H1 (cell line): ENCODE measurements around the gene SLC22A23. TPM values are rescaled to one million over a fixed set of nuclear protein-coding genes. Genes with fewer than 3 reads are reported as not detected.
A peak's percentile ranks its signal among the peaks of the same experiment; 100 is the strongest.

Experiments
- CTCF ChIA-PET: fragments of 300-600 bp; sonication (Branson Sonifier 250); formaldehyde crosslinking; loops from one replicate; lab custom pipeline; 2021; ENCODE audit not compliant: partially characterized antibody; lab: Charles Lee
- POLR2A ChIA-PET: fragments of 300-600 bp; sonication (Branson Sonifier 250); formaldehyde crosslinking; loops from one replicate; lab custom pipeline; 2021; ENCODE audit warnings: inconsistent platforms; ENCODE audit not compliant: partially characterized antibody; lab: Charles Lee
- DNase-seq, 2 experiments: peaks; one replicate each; pipeline versions ENCODE4 v3.0.0 to v3.0.0-alpha.2; 2010 to 2022; ENCODE audit warnings: low spot score in 2 of 2, low read depth in 1 of 2, mixed read lengths in 1 of 2
- FAIRE-seq: peaks from 2 replicates; lab custom pipeline; 2011; peaks lifted over from hg19 to GRCh38; lab: Jason Lieb, UNC
- H2AFZ ChIP-seq: 2 replicates; pipeline ENCODE4 v1.8.1; 2012; ENCODE audit warnings: low read length, inconsistent platforms
- H2AK5ac ChIP-seq: 2 replicates; pipeline ENCODE4 v1.6.1; 2013; ENCODE audit warnings: low read depth, low read length
- H2BK120ac ChIP-seq: replicated peaks from 2 replicates; pipeline ENCODE3; 2013; ENCODE audit warnings: low read depth, low read length, inconsistent platforms
- H2BK12ac ChIP-seq: 2 replicates; pipeline ENCODE4 v1.6.1; 2013; ENCODE audit warnings: low read depth, low read length
- H2BK15ac ChIP-seq: 2 replicates; pipeline ENCODE4 v1.6.1; 2013; ENCODE audit warnings: low read length
- H2BK20ac ChIP-seq: 2 replicates; pipeline ENCODE4 v1.6.1; 2013; ENCODE audit warnings: low read length
- H2BK5ac ChIP-seq: 2 replicates; pipeline ENCODE4 v1.6.1; 2013; ENCODE audit warnings: low read depth, low read length
- H3K14ac ChIP-seq: 2 replicates; pipeline ENCODE4 v1.6.1; 2013; ENCODE audit warnings: inconsistent platforms; ENCODE audit not compliant: insufficient read length
- H3K18ac ChIP-seq: 2 replicates; pipeline ENCODE4 v1.6.1; 2013; ENCODE audit warnings: low read length; ENCODE audit errors: extremely low read depth
- H3K23ac ChIP-seq: 2 replicates; pipeline ENCODE4 v1.6.1; 2013; ENCODE audit warnings: inconsistent platforms; ENCODE audit not compliant: insufficient read length
- H3K23me2 ChIP-seq: 2 replicates; pipeline ENCODE4 v1.6.1; 2013; ENCODE audit warnings: low read depth, low read length
- H3K27ac ChIP-seq: 2 replicates; pipeline ENCODE4 v1.6.1; 2011; ENCODE audit warnings: low read depth, low read length, inconsistent platforms
- H3K27me3 ChIP-seq, 4 experiments: replicated peaks in 1 of 4; 1 replicate in 1 of 4; 2 replicates in 3 of 4; pipeline versions ENCODE4 v1.6.1 to v1.8.1; 2011 to 2013; ENCODE audit warnings: low read length in 3 of 4, mild to moderate bottlenecking in 3 of 4, inconsistent platforms in 2 of 4, mixed read lengths in 2 of 4, moderate library complexity in 1 of 4; ENCODE audit not compliant: control insufficient read depth in 3 of 4, insufficient read depth in 3 of 4; ENCODE audit errors: extremely low read depth in 1 of 4
- H3K36me3 ChIP-seq, 4 experiments: 2 replicates each; pipeline versions ENCODE4 v1.6.1 to v1.8.1; 2011 to 2013; ENCODE audit warnings: mild to moderate bottlenecking in 4 of 4, low read length in 3 of 4, moderate library complexity in 2 of 4, control low read depth in 1 of 4, inconsistent platforms in 1 of 4; ENCODE audit not compliant: insufficient read depth in 4 of 4, control insufficient read depth in 2 of 4
- H3K4ac ChIP-seq: replicated peaks from 2 replicates; pipeline ENCODE3; 2013; ENCODE audit warnings: low read length, low read depth, mixed read lengths, inconsistent platforms; ENCODE audit not compliant: insufficient read length
- H3K4me1 ChIP-seq, 4 experiments: replicated peaks in 1 of 4; 1 replicate in 1 of 4; 2 replicates in 3 of 4; pipeline versions ENCODE4 v1.6.1 to v1.8.1; 2011 to 2013; ENCODE audit warnings: low read length in 3 of 4, inconsistent platforms in 2 of 4, mixed read lengths in 1 of 4; ENCODE audit not compliant: insufficient read depth in 4 of 4, control insufficient read depth in 3 of 4
- H3K4me2 ChIP-seq, 2 experiments: 2 replicates each; pipeline versions ENCODE4 v1.6.1 to v1.8.1; 2011 to 2013; ENCODE audit warnings: low read depth in 2 of 2, low read length in 2 of 2, control low read depth in 1 of 2, inconsistent platforms in 1 of 2, mild to moderate bottlenecking in 1 of 2; ENCODE audit not compliant: insufficient read depth in 1 of 2
- H3K4me3 ChIP-seq, 4 experiments: fragments of 200-600, 300-600 bp in 1 of 4; sonication (generic), shearing (Covaris generic), sonication (Bioruptor Twin) in 1 of 4; 2 replicates each; pipeline versions ENCODE4 v1.5.1 to v1.8.1; 2011 to 2016; ENCODE audit warnings: low read length in 4 of 4, low read depth in 3 of 4, control low read depth in 2 of 4, inconsistent platforms in 2 of 4, mild to moderate bottlenecking in 2 of 4, mixed read lengths in 1 of 4, moderate library complexity in 1 of 4; ENCODE audit not compliant: insufficient read depth in 2 of 4; ENCODE audit errors: extremely low read depth in 1 of 4
- H3K56ac ChIP-seq: replicated peaks from 2 replicates; pipeline ENCODE3; 2013; ENCODE audit warnings: low read depth, mild to moderate bottlenecking, mixed read lengths, low read length, inconsistent platforms; ENCODE audit not compliant: insufficient read length
- H3K79me1 ChIP-seq: 2 replicates; pipeline ENCODE4 v1.6.1; 2013; ENCODE audit warnings: low read depth, low read length, control low read depth
- H3K79me2 ChIP-seq, 2 experiments: 2 replicates each; pipeline versions ENCODE4 v1.6.1 to v1.8.1; 2012 to 2013; ENCODE audit warnings: low read length in 2 of 2, mild to moderate bottlenecking in 2 of 2, inconsistent platforms in 1 of 2; ENCODE audit not compliant: insufficient read depth in 2 of 2, control insufficient read depth in 1 of 2
- H3K9ac ChIP-seq, 4 experiments: replicated peaks in 1 of 4; 1 replicate in 1 of 4; 2 replicates in 3 of 4; pipeline versions ENCODE4 v1.6.1 to v1.8.1; 2011 to 2013; ENCODE audit warnings: low read depth in 3 of 4, low read length in 3 of 4, control low read depth in 2 of 4, mild to moderate bottlenecking in 2 of 4, moderate library complexity in 2 of 4, inconsistent platforms in 1 of 4; ENCODE audit errors: extremely low read depth in 1 of 4
- H3K9me3 ChIP-seq, 2 experiments: 2 replicates each; pipeline versions ENCODE4 v1.6.1 to v1.8.1; 2012 to 2013; ENCODE audit warnings: mild to moderate bottlenecking in 2 of 2, moderate library complexity in 2 of 2, control low read depth in 1 of 2, inconsistent platforms in 1 of 2, low read depth in 1 of 2, low read length in 1 of 2, mixed read lengths in 1 of 2; ENCODE audit not compliant: insufficient read depth in 2 of 2
- H4K20me1 ChIP-seq, 2 experiments: replicated peaks in 1 of 2; 2 replicates each; pipeline versions ENCODE3 to v1.8.1; 2011 to 2013; ENCODE audit warnings: inconsistent platforms in 2 of 2, low read length in 2 of 2, mild to moderate bottlenecking in 1 of 2; ENCODE audit not compliant: insufficient read depth in 2 of 2, control insufficient read depth in 1 of 2
- H4K5ac ChIP-seq: 2 replicates; pipeline ENCODE4 v1.6.1; 2013; ENCODE audit warnings: low read length, low read depth, mixed read lengths, inconsistent platforms; ENCODE audit not compliant: insufficient read length
- H4K8ac ChIP-seq: 2 replicates; pipeline ENCODE4 v1.8.0; 2013; ENCODE audit warnings: mild to moderate bottlenecking, moderate library complexity, low read length, inconsistent platforms; ENCODE audit not compliant: insufficient read depth; ENCODE audit errors: extremely low read depth
- H4K91ac ChIP-seq: replicated peaks from 2 replicates; pipeline ENCODE3; 2013; ENCODE audit warnings: low read length, mixed read lengths, inconsistent platforms; ENCODE audit not compliant: insufficient read length
- ASH2L ChIP-seq: fragments of 200-600, 300-600 bp; sonication (generic); IDR thresholded peaks from one replicate; pipeline ENCODE4 v1.7.1; 2017; ENCODE audit warnings: low read length
- BRCA1 ChIP-seq: IDR thresholded peaks from 2 replicates; pipeline ENCODE4 v1.6.1; 2012; ENCODE audit warnings: low read depth, low read length, improper control_type of control experiment
- CBX5 ChIP-seq: fragments of 300-800, 300-1000 bp; sonication (generic); IDR thresholded peaks from 2 replicates; pipeline ENCODE4 v1.7.1; 2016; ENCODE audit warnings: antibody characterized with exemption, low read length, low read depth
- CHD1 ChIP-seq: IDR thresholded peaks from 2 replicates; pipeline ENCODE4 v1.6.1; 2012; ENCODE audit warnings: low read depth, low read length, improper control_type of control experiment
- CTBP2 ChIP-seq: IDR thresholded peaks from 2 replicates; pipeline ENCODE4 v1.7.0; 2011; ENCODE audit warnings: borderline replicate concordance, mild to moderate bottlenecking, moderate library complexity, mixed read lengths, low read length; ENCODE audit not compliant: insufficient read depth, insufficient read length
- EP300 ChIP-seq, 2 experiments: IDR thresholded peaks; 1 replicate in 1 of 2; 2 replicates in 1 of 2; pipeline ENCODE4 v1.6.1; 2011 to 2012; ENCODE audit warnings: low read depth in 2 of 2, low read length in 2 of 2, mild to moderate bottlenecking in 2 of 2, borderline replicate concordance in 1 of 2, inconsistent platforms in 1 of 2, moderate library complexity in 1 of 2
- FOSL1 ChIP-seq: IDR thresholded peaks from 2 replicates; pipeline ENCODE4 v1.6.1; 2011; ENCODE audit warnings: mild to moderate bottlenecking, low read depth, low read length, moderate library complexity; ENCODE audit not compliant: insufficient read depth
- HDAC2 ChIP-seq, 2 experiments: fragments of 300-600 bp in 1 of 2; sonication (generic) in 1 of 2; IDR thresholded peaks; 2 replicates each; pipeline ENCODE4 v1.6.1; 2011 to 2012; ENCODE audit warnings: low read depth in 2 of 2, low read length in 2 of 2, mild to moderate bottlenecking in 2 of 2, moderate library complexity in 2 of 2, borderline replicate concordance in 1 of 2, inconsistent platforms in 1 of 2
- KDM4A ChIP-seq: IDR thresholded peaks from one replicate; pipeline ENCODE4 v1.7.1; 2012; ENCODE audit warnings: low read depth, mild to moderate bottlenecking, moderate library complexity, low read length, inconsistent platforms; ENCODE audit not compliant: severe bottlenecking
- NANOG ChIP-seq: IDR thresholded peaks from 2 replicates; pipeline ENCODE4 v1.6.1; 2011; ENCODE audit warnings: low read length, low read depth, mild to moderate bottlenecking, inconsistent platforms; ENCODE audit not compliant: insufficient read depth, poor library complexity, severe bottlenecking
- PHF8 ChIP-seq: fragments of 200-600 bp; sonication (generic); conservative IDR thresholded peaks from 2 replicates; pipeline ENCODE4 v1.7.1; 2012; ENCODE audit warnings: low read depth, mild to moderate bottlenecking, inconsistent platforms, low read length, moderate library complexity
- POLR2AphosphoS5 ChIP-seq: IDR thresholded peaks from 2 replicates; pipeline ENCODE4 v1.6.1; 2011; ENCODE audit warnings: low read depth, low read length
- POU5F1 ChIP-seq: IDR thresholded peaks from 2 replicates; pipeline ENCODE4 v1.6.1; 2011; ENCODE audit warnings: low read depth, mild to moderate bottlenecking, low read length, moderate library complexity
- RFX5 ChIP-seq: IDR thresholded peaks from 2 replicates; pipeline ENCODE4 v1.6.1; 2011; ENCODE audit warnings: low read depth, low read length, improper control_type of control experiment, borderline replicate concordance
- WGBS, 2 experiments: shearing (Covaris generic) in 1 of 2; methylation state at CpG; one replicate each; pipeline versions ENCODE4 v1.1.6 to v1.1.7; 2013 to 2015; ENCODE audit warnings: low lambda C conversion rate in 2 of 2, mixed read lengths in 2 of 2, inconsistent platforms in 1 of 2, low coverage in 1 of 2, missing lambda C conversion rate in 1 of 2; ENCODE audit not compliant: insufficient replicate concordance in 2 of 2, insufficient coverage in 1 of 2, insufficient read length in 1 of 2; ENCODE audit errors: extremely low coverage in 1 of 2, missing lambda C conversion rate in 1 of 2; 5-methylcytosine and 5-hydroxymethylcytosine counted together
- polyA plus RNA-seq, 7 experiments: library from polyadenylated mRNA; depleted of rRNA in 3 of 7; stranded (reverse) in 5 of 7; unstranded in 2 of 7; fragments of >200 nt in 5 of 7; fragments of 200-250 nt in 2 of 7; gene quantifications; 1 replicate in 5 of 7; 2 replicates in 1 of 7; 4 replicates in 1 of 7; pipeline versions ENCODE4 v1.2.1 to v1.2.3, GENCODE V29; 2011 to 2013; ENCODE audit warnings: missing spikeins in 2 of 7, mixed read lengths in 2 of 7
- total RNA-seq: library from RNA; stranded (reverse); fragmentation: NEBNext Ultra II Directional; extraction: Animal tissue kit (Norgen Biotek cat#: 25700); gene quantifications from 2 replicates; pipeline ENCODE4 v1.2.1, GENCODE V29; 2021

SLC22A23 gene
- total and polyA plus RNA-seq, 2 of the 8 experiments (the other 6 are each of a cell fraction or from before 2014, with no cell fraction given) = 9.9 to 38.4 TPM

DNA sequence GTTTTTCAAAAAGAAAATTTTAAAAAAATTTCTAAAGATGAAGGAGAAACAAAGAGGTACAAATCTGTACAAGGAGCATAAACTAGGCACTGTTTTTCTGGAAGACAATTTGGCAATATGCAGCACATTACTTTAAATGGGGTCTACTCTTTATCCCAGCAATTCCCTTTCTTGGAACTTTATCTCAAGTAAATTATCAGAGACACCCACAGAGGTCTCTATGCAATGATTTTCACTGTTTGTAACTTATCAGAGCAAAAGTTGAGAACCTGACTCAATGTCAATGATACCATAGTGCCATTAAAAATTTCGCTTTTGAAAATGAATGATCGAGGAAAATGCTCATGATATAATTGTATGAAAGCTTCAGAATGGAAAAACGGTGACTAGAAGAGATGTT, 35.7 kb downstream of the SLC22A23 start:
- 90% methylated on average over 3 of the region's 3 CpGs; no CpG with 5 or more reads in 1 of the 2 experiments for WGBS, 2 experiments
- no peaks in the 10 kb centered on the region; the same call in 1 of the 2 replicates for H3K79me1 ChIP-seq
- POLR2A ChIA-PET = no interaction called here
- TF ChIP-seq CHD1 (no peak), RFX5 (no peak), CTBP2 (no peak), POU5F1 (no peak), HDAC2 (IDR thresholded peaks at IDR 0.05; ENCODE audit: borderline replicate concordance in 1 of 2, low read depth in 2 of 2, low read length in 2 of 2) (no peak), CBX5 (no peak), KDM4A (no peak), PHF8 (no peak), POLR2AphosphoS5 (no peak), BRCA1 (no peak), FOSL1 (no peak), ASH2L (no peak), NANOG (no peak), EP300 (IDR thresholded peaks at IDR 0.05; ENCODE audit: borderline replicate concordance in 1 of 2, low read depth in 2 of 2, low read length in 2 of 2) (no peak)

More for the DNA sequence above, 35.7 kb downstream of the SLC22A23 start:
- DNase-seq = no peak
- Histone ChIP-seq H2BK120ac (no peak overlapping the region), H2BK20ac (no peak overlapping the region), H2BK12ac (no peak overlapping the region), H3K9ac (no peak overlapping the region), H3K14ac (no peak overlapping the region), H3K23ac (no peak overlapping the region), H3K23me2 (no peaks in the 10 kb centered on the region; the same call in 1 of the 2 replicates), H3K27me3 (no peaks in the 10 kb centered on the region), H3K36me3 (no peaks in the 10 kb centered on the region), H3K4me2 (no peak overlapping the region), H2BK15ac (no peak overlapping the region), H3K4me1 (peaks cover 30 to 51% (median 42%) of the 10 kb centered on the region in 4 experiments), H4K8ac (no peak overlapping the region), H2BK5ac (peak overlapping the region; percentile 62; the same call in 1 of the 2 replicates), H3K56ac (no peak overlapping the region), H4K5ac (no peak overlapping the region), H4K20me1 (no peaks in the 10 kb centered on the region), H3K27ac (no peak overlapping the region), H3K4me3 (no peak overlapping the region), H2AFZ (no peak overlapping the region), H3K79me2 (peaks cover 0 to 59% of the 10 kb centered on the region in 2 experiments; a peak in 2 of 4 replicates), H4K91ac (no peak overlapping the region), H3K18ac (no peak overlapping the region), H2AK5ac (no peak overlapping the region), H3K4ac (no peak overlapping the region), H3K9me3 (no peaks in the 10 kb centered on the region)
- FAIRE-seq = no peak
- CTCF ChIA-PET = interaction anchor here (1.3 to 2.3 kb wide), 2 partner anchors 10 to 18 kb away, joined by 4 to 15 read pairs; no protein-coding TSS in a partner anchor
